ENCODE measurements around the gene KAZN.

The KAZN gene

GRCh38 chr1:14639291-14640050 is 41.0 kb downstream of the KAZN start:
- FAIRE-seq: no peak
- no peak for DNase-seq (ENCODE audit: insufficient read length, low spot score)

DNA sequence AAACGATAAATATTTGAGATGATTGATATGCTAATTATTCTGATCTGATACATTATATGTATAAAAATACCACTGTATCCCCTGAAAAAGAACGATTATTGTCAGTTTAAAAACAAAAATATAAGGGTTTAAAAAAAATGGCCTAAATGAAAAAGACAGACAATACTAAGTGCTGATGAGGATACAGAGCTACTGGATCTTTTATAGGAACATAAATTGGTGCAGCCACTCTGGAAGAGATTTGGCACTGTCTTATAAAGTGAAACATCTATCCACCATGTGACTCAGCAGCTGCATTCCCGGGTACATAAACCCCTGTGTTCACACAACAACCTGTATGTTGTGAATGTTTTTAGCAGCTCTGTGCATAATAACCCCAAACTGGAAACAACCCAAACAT is 44.2 kb downstream of the KAZN start:
- DNase-seq (ENCODE audit: insufficient read length, low spot score): no peak
- FAIRE-seq: no peak

- DNase-seq (ENCODE audit: insufficient read length, low spot score): no peak
- no peak for FAIRE-seq
Observed at GRCh38 chr1:14646973-14647372, 48.5 kb downstream of the KAZN start.

DNA sequence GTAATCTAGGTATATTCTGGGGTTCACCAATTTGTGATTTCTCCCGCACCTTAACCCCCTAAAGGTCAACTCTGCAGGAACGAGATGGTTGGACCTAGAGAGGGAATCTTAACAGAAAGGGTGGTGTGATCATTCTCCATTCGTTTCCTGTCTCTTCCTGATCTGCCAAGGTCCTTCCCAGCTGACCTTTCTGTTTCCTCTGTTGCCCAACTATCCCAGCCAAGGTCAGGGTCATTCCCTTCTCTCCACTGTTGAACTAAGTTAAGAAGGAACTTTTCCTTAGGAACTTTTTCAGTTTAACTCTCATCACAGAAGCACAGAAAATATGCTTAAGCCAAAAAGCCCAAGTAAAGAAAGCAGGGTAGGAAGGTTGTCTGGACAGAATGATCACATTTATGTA is 49.3 kb downstream of the KAZN start:
- no peak for FAIRE-seq
- no peak for DNase-seq (ENCODE audit: insufficient read length, low spot score)

DNA sequence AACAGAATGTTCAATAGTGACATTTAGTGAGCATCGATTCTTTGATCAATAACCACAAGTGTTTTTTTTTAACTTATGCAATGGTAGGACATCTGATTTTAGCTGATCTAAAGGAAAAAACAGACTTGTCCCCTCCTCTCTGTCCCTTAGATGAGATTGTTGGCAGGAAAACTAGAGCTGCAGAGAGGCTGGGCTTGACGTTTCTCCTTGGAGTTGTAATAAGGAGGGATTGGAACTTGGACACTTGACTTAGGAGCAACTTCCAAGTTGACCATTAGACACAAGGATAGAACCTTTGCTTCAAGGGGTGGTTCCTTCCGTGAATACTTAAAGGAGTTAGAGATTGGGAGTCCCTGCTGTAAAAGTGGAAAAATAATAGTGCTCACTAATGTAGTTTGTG is 49.9 kb downstream of the KAZN start:
- FAIRE-seq (no peak), DNase-seq (ENCODE audit: insufficient read length, low spot score) (no peak)

DNA sequence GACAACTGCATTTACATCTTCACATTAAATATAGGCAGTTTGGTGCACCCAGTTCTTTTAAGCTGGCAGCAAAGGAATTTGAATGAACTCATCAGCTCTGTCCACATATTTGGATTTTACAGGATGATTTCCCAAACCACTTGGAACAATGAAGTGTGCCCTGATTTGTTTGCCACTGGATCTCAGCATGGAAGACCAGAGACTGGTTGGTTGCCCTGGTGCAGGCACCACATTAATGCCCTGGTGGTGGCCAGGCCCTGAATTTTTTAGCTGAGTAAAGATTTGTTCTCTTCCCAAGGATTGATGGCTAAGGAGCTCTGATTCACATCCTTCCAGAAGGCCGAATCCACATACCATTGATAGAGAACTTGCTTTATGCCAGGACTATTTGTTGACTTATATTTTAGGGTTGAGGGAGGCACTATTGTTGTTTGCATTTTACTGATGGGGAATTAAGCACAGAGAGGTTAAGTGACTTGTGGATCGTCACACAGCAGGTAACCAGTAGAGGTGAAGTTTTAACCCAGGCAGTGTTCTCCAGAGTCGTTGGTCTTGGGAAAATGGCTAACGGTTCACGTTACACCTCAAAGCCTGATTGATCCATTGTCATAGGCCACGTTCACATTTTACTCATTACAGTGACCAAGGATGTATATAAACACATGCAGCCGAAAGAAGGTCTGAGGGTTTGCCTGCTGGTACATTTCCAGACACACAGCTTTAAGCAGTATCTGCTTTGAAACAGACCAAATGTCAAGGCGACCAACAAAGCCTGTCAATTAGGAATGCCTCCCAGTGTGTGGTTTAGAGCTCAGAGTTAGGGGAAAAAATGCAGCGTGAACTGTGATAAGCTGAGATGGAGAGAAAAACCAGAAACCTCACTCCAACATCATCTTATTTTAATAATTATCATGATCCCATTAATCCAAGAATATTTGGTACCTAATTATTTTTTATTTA is 50.7 kb downstream of the KAZN start:
- DNase-seq (ENCODE audit: insufficient read length, low spot score) (no peak), FAIRE-seq (no peak)

- no peak for DNase-seq (ENCODE audit: insufficient read length, low spot score)
- FAIRE-seq: no peak
Observed at GRCh38 chr1:14649976-14650375, 51.5 kb downstream of the KAZN start.

- no peak for DNase-seq (ENCODE audit: insufficient read length, low spot score)
- FAIRE-seq: no peak
Observed at GRCh38 chr1:14650951-14651350, 52.5 kb downstream of the KAZN start.

DNA sequence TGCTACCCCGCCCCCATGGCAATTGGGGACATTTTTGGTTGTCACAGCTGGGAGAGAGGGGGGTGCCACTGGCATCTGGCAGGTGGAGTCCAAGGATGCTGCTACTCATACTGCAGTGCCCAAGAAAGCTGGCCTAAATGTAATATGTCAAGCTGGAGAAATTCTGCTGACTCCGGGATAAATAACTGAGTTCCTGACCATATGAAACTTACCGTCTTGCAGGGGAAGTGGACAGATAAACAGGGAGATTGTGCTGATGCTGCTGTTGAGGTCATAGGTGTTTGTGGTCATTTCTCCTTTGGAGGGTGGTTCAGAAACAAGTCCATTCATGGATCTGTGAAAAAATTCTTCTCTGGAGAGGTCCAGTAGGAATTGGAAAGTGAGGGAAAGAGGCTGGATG is 54.4 kb downstream of the KAZN start:
- no peak for FAIRE-seq
- no peak for DNase-seq (ENCODE audit: insufficient read length, low spot score)

GRCh38 chr1:14653461-14653960 is 55.0 kb downstream of the KAZN start:
- no peak for DNase-seq (ENCODE audit: insufficient read length, low spot score)

GRCh38 chr1:14654554-14654953 is 56.1 kb downstream of the KAZN start:
- DNase-seq (ENCODE audit: insufficient read length, low spot score) (no peak), FAIRE-seq (no peak)

More at GRCh38 chr1:14653461-14653960, 55.0 kb downstream of the KAZN start:
- FAIRE-seq: no peak

GRCh38 chr1:14655385-14655784 is 56.9 kb downstream of the KAZN start:
- FAIRE-seq (no peak), DNase-seq (ENCODE audit: insufficient read length, low spot score) (no peak)

GRCh38 chr1:14656384-14656937 is 58.0 kb downstream of the KAZN start:
- DNase-seq (ENCODE audit: insufficient read length, low spot score) (no peak), FAIRE-seq (no peak)

DNA sequence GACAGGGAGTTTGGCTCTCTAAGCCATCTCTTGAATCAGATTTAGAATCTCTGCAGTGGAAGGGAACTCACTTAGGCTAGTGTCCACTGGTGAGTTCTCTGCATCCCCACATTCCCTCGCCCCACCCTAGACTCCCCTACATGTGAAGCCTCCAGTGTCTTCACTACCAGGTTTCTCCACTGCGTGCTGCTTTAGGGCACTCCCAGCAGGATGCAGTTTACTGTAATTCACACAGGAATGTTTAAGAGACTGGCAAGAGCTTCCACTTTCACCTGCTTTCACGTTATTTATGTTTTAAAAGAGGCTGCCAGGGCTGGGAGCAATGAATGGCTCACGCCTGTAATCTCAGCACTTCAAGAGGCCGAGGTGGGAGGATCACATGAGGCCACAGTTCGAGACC is 60.2 kb downstream of the KAZN start:
- FAIRE-seq (no peak), DNase-seq (ENCODE audit: insufficient read length, low spot score) (no peak)

DNA sequence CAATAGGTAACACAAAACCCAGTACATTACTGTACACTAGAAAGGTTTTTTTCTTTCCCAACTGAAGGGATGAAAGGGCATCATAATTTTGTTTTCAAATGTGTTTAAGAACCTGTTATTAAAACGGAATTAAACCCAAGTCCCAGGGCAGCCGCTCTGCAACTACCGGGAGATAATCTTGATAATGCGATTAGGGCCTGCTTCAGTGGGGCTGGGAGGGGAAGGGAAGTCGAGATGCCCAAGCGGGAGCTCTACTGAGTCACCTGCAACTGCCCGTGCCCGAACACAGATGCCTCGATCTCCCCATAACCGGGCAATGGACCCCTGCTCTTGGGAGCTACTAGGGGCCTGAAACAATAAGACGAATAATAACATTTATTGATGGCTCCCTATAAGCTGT is 61.4 kb downstream of the KAZN start:
- DNase-seq (ENCODE audit: insufficient read length, low spot score) (no peak), FAIRE-seq (no peak)

DNA sequence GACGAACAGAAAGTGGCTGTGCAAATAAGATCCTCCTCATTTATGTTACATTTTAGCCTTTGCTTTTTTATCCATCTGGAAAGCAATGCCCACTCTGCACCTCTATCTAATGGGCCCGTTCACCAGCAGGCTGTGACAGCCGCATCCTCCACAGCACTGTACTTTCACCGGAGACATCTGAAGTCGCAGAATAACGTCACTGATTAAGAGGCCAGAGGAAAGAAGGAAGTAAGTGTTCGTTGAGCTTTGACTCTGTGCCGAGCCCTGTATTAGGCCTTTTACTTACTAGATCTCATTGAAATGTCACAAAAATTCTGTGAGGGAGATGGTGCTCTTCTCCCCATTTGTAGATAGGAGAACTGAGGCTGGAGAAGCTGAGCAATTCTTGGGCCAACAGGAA is 62.3 kb downstream of the KAZN start:
- FAIRE-seq: no peak
- DNase-seq (ENCODE audit: insufficient read length, low spot score): no peak

- no peak for FAIRE-seq
- DNase-seq (ENCODE audit: insufficient read length, low spot score): no peak
Observed at GRCh38 chr1:14661222-14661621, 62.7 kb downstream of the KAZN start.

- DNase-seq (ENCODE audit: insufficient read length, low spot score) (no peak), FAIRE-seq (no peak)
Observed at GRCh38 chr1:14662116-14662515, 63.6 kb downstream of the KAZN start.

- no peak for DNase-seq (ENCODE audit: insufficient read length, low spot score)
- FAIRE-seq: no peak
Observed at GRCh38 chr1:14663773-14664172, 65.3 kb downstream of the KAZN start.

GRCh38 chr1:14666373-14666772 is 67.9 kb downstream of the KAZN start:
- FAIRE-seq: no peak
- no peak for DNase-seq (ENCODE audit: insufficient read length, low spot score)

DNA sequence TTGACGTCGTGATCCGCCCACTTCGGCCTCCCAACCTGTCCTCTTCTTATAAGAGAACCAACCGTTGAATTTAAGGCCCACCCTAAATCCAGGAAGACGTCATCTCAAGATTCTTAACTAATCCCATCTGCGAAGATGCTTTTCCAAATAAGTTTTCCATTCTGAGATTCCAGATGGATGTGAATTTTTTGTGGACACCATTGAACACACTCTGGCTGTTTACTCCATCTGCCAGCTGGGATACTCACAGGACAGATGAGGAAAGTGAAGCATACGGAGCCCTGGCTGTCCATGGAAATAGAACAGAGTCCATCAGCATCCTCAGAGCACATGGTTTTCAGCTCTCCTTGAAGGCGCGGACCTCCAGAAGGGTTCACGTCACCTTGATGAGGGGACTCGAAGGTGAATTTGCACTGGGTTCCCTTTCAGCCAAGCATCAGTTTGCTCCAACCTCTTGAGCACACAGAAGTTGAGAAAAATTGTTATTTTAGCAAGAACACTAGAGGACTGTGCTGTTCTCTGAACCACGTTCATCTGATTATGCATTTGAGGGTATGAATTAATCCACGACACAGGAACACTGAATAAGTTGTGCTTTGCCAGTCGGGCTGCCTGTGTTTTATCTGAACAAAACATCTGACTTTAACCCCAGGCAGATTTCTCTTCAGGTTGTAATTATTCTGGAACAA is 68.6 kb downstream of the KAZN start:
- FAIRE-seq (no peak), DNase-seq (ENCODE audit: insufficient read length, low spot score) (no peak)

Measured in GM19239 (cell line).